HG03066 (cell line): ENCODE data around the gene PLPP1.

Source experiments
- ATAC-seq: cut with Tn5 transposase; IDR thresholded peaks from one replicate; pipeline ENCODE4 v1.9.1; 2021; ENCODE audit warnings: low read depth; ENCODE audit not compliant: unreplicated experiment

The PLPP1 gene

DNA sequence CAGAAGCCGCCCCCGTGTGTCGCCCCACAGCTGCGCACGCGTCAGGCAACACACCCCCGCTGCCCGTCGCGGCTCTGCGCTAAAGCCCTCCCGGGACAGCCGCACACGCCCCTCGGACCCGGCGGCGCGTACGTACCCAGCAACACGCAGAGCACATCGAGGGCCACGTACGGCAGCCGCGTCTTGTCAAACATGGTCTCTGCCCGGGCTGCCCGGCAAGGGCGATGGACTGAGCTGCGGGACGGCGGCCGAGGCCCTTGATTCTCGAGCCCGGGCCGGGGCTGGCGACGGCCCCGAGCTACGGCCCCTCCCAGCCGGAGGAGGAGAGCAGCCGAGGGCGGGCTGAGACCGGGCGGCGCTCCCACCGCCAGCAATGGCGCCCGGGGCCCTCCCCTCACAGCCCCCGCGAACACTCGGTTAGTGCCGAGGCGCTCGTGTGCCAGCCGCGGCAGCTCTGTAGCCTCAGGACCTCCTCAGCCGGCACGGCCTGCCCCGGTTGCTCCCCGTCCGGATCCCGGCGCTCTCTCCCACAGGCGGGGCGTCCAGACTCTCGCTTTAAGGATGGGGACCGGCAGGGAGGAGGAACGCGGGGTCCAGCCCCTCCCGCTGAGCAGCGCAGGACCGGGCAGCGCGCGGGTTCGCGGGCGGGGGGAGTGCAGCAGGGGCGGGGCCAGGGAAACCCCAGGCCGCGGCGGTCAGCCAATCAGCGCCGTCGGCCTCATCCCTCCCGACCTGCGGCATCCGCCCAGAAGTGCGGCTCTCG lies at the start of gene PLPP1:
Gene PLPP1, minus strand, starts transcription at position 529 of the 763 bp plus-strand sequence. Its CDS starts 335 bp downstream, at position 194.
- peak; percentile 73 for ATAC-seq

DNA sequence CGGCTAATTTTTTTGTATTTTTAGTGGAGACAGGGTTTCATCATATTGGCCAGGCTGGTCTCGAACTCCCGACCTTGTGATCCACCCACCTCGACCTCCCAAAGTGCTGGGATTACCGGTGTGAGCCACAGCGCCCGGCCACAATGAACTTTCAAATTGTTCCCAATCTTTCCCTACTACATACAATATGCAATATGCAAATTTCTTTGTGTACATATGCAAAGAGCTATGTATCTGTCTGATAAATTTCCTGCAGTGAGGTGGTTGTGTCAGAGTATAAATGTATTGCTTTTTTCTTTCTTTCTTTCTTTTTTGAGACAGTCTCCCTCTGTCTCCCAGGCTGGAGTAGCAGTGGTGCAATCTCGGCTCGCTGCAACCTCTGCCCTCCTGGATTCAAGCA lies 48.8 kb upstream of the PLPP1 start:
- ATAC-seq: no peak

DNA sequence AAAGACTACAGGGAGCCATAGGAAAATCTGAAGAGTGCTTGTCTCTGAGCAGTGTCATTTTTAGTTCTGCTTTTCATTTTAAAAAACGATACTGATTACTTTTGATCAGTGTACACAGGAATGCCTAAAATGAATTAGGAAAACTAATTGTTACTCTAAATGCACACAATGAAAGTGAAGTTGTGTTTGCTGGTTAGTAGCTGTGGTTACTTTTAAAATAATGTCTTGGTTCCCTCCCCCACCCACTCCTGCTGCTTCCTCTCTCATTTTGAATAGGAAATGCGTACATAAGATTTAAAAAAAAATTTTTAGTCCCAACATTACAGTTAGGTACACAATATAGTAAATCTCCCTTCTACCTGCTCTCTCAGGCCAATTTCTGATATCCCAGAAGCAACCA lies 47.5 kb upstream of the PLPP1 start:
- ATAC-seq: no peak

DNA sequence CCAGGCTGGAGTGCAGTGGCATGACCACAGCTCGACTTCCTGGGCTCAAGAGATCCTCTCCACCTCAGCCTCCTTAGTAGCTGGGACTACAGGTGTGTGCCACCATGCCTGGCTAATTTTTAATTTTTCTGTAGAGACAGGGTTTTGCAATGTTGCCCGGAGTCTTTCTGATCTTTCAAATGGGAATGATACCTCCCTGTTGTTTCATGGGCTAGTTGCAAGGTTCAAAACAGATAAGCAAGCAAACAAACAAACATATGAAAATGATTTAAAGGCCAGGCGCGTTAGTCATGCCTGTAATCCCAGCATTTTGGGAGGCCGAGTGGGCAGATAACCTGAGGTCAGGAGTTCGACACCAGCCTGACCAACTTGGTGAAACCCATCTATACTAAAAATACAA lies 45.3 kb upstream of the PLPP1 start:
- ATAC-seq: no peak

DNA sequence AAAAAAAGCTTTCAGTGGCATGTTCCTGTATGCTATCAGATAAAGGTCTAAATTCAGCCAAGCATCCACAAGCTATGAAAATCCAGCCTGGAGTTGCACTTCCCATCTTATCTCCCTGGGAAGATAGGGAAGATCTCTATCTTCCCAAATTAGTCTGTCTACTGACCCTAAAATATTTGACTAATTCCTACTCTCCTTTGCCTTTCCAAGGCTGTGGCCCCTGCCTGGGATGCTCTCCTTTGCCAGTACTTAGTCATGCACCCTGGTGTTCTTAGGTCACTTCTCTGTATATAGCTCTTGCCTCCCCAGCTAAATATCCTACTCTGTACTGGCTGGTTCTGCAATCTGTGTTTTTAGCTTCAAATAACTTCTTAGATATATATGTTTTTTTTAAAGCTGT lies 44.0 kb upstream of the PLPP1 start:
- no peak for ATAC-seq

DNA sequence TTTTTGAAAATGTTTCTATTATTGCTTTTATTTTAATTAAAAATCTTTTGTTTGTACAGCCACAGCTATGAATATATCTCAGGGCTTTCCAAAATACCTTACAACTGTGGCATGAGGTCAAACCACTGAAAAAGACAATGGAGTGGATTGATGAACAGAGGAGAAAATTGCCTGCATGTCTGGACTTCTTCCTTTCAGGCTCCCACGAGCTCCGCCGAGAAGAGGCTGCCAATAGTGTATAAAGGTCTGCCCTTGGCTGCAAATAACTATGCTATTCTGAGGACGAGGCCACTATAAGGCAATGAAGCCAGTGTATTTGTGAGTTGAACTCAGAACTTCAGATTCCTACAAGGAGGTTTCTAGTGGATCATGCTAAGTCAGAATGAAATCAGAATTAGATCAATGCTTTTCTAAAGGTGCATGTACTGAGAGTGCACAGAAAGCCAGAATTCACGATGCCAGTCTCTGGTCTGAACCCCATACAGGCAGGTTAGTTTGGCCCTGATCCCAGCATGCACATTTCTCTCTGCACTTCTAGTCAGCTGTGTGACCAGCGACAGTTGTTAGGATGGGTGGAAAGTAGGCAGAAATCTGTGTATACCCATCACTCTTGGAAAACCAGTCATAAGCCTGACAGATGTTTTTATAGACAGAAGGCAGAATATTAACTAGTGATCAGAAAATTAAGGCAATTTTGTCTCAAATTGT lies 42.7 kb upstream of the PLPP1 start:
- ATAC-seq: no peak

DNA sequence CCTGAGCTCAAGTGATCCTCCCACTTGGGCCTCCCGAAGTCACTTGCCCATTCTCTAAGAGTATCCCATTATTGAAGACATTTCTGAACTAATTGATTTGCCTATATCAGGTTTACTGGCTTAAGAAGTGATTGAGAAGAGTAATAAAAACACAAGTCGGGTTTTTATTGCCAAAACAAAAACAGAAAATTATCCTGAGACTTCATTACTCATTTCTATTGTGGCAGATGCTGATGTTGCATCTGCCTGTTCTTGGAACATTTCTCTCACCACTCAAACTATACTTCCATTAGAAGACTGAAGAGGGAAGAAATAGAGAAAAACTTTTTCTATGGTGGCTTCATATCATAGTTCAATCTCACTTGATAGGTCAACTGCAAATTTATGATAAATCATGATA lies 41.9 kb upstream of the PLPP1 start:
- no peak for ATAC-seq

DNA sequence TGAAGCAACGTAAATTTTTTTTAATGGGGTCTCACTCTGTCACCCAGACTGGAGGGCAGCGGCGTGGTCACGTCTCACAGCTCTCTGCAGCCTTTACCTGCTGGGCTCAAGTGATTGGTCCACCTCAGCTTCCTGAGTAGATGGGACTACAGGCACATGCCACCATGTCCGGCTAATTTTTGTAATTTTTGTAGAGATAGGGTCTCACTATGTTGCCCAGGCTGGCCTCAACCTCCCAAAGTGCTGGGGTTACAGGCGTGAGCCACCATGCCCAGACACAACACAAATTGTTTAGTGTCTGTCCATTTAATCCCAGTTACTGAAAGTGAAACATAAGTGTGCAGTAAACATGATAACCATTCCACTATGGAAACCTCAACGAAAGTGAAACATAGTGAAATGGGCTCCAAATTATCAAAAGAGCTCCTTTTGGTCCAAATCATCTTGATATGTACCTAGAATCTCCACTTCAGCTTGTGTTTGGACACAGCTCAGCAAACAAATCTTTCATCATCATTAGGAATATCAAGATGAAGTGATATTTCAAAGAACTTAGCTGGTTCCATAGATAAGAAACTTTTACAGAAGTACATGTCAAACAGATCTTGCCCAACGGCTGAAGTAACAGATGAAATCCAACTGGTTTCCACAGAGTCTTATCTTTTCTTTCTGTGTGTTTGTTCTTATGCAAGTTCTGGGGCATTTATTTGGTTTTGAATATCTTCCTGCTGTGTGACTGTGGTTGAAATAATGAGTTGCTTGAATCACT lies 41.2 kb upstream of the PLPP1 start:
- ATAC-seq: no peak

DNA sequence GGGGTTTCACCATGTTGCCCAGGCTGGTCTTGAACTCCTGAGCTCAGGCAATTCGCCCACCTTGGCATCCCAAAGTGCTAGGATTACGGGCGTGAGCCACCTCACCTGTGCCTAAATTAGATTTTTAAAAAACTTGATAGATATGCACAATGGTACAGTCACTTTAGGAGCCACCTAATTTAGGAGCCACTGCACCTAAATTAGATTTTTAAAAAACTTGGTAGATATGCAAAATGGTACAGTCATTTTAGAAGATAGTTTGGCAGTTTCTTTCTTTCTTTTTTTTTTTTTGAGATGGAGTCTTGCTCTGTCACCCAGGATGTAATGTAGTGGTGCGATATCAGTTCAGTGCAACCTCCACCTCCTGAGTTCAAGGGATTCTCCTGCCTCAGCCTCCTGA lies 37.8 kb upstream of the PLPP1 start:
- ATAC-seq: no peak

DNA sequence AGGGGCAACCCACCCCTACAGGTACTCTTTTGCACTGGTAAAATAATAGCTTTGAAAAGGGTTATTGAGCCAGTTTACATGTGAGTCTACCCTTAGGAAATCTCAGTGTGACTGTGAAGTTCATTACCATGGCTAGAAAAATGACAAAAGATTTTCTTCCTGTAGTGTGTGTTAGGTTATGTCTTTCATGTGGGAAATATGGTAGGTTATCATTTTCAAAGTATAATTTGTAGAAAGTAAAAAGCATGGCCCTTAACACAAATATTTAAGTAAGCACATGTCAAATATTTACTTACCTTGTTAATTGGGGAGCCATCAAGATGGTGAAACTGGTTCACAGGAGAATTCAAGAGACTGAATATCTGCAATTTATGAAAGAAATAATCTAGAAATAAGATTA lies 37.3 kb upstream of the PLPP1 start:
- ATAC-seq: no peak

DNA sequence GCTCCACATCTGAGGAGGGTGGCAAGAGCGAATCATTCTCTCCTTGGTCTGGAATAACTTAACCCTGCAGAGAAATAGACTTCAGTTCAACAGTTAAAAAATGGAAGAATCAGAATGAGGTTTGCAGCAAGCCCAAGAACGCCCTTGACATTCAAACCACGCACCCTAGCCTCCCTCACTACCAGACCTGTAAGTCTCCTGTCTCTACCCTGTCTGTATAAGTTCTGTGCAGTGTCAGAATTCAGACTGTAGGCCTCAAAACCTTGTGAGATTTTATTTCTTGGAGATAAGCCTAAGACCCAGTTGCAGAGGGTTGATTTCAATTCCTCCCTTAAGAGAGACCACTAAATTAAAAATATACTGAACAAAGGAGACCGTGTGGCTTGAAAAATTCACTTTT lies 35.8 kb upstream of the PLPP1 start:
- no peak for ATAC-seq

DNA sequence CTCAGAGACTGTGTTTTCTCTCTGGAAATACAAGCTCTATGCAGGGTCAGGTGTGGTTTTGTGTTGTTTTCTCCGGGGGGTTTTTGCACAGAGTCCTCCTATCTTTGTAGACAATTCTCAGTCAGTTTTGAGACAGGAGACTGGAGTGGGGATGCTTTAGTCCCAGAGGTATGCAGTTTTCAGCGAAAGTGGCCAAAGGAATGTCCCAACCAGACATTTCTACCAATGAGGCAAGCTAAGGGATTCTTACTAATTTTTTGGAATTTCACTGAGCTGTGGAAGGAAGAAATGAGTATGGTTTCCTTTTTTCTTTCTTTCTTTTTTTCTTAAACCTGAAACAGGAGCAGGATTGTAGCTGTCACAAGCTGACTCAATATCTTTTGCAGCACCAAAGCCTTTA lies 35.3 kb upstream of the PLPP1 start:
- no peak for ATAC-seq

DNA sequence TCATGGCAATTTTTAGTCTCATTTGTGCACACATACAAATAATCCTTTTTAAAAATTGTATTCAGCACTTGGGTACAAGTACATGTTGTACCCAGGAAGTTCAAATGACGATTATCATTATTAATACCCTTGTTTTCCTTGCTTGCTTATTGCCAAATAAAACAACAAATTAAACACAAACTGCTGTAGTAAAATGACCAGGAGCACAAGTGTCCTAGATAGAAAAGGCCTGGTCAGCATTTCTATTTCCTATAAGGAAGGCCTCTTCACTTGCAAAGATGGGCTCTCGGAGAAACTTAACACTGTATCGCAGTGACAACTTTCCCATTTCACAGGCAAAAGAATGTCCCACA lies 34.7 kb upstream of the PLPP1 start:
- ATAC-seq: no peak

DNA sequence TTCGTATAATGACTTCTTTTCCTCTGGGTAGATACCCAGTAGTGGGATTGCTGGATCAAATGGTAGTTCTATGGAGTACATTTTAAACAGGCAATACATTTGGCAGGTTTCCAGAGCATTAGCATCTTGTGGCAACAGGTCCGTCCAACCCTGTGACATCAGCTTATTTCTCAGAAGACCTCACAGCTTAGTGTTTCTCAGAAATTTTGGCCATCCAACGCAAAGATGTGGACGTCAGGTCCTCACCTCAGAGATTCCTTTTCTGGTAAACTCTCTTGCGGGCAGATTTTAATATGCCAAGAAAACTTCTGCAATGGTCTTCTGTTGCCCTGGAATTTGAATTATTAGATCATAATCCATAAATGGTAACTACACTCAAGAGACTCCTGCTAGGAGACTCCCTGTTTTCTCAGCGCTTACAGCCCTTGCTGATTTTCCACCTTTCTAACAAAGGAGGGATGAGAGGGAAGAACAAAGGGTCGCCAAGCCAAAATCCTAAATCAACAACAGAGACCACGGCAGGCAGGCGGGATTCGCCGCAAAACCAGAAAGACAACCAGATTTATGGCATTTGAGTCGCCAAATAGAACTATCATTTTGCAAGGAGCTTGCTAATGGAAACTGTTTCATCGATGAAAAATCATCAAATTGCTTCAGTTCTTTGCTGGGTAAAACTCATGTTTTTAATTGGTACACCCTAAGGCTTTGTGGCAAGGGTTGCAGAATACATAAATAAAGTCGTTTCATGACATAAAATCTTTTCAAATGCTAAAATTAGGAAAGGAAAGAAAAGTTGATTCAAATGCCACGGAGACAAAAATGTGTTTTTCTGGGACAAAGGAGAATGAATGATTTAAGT lies 34.1 kb upstream of the PLPP1 start:
- no peak for ATAC-seq

DNA sequence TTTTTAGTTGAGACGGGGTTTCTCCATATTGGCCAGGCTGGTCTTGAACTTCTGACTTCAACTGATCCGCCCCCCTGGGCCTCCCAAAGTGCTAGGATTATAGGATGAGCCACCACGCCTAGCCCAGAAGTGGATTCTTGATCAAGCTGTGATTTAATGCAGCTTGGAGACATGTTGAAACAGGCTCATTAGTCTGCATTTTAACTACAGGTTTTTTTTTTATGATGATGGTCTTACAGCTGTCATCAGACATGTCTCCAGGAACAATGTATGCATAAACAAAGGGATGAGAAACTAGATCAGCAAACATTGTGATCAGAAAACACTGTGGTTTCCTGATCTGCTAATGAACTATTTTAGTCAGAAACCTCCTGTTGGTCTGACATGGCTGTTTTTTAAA lies 30.0 kb upstream of the PLPP1 start:
- peak; percentile 70 for ATAC-seq

DNA sequence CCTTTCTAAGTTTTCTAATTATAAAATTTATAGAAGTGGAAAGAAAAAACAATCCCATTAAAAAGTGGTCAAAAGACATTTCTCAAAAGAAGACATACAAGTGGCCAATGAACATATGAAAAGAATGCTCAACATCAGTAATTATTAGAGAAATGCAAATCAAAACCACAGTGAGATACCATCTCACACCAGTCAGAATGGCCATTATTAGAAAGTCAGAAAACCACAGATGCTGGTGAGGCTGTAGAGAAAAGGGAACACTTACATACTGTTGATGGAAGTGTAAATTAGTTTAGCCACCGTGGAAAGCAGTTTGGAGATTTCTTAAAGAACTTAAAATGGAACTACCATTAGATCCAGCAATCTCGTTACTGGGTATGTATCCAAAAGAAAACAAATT lies 23.7 kb upstream of the PLPP1 start:
- no peak for ATAC-seq

DNA sequence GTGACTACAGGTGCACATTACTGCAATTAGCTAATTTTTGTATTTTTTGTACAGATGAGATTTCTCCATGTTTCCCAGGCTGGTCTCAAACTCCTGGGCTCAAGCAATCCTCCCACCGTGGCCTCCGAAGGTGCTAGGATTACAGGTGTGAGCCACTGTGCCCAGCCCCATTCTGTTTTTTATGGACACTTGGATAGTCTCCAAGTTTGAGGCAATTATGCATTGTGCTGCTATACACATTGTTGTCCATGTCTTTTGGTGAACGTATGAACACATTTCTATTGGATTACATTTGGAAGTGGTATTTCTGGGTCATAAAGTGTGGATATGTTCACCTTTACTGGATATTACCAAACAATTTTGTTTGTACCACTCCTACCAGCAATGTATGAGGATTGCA lies 22.4 kb upstream of the PLPP1 start:
- no peak for ATAC-seq

DNA sequence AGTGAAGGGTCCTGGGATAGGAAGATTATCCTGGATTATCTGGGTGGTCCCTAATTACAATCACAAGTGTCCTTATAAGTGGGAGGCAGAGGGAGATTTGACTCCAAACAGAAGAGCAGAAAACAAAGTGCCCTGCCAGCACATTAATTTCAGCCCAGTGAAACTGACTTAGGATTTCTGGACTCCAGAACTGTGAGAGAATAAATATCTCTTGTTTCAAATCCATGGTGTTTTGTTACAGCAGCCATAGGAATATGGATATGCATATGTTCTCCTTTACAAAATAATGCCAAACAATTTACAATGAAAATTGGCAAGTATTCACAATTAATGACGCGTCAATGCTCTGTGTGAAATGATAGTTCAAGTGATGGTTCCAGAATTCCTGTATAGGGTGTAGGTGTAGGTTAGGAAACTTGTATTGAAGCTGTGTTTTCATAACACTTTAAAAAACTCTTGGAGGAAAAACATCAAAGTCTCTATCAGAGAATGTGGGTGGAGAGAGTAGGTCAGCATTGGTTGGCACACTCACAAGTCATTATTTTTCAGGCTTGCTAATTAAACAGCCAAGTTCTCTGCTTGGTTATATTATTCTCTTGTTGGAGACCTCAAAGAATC lies 19.9 kb upstream of the PLPP1 start:
- ATAC-seq: no peak

DNA sequence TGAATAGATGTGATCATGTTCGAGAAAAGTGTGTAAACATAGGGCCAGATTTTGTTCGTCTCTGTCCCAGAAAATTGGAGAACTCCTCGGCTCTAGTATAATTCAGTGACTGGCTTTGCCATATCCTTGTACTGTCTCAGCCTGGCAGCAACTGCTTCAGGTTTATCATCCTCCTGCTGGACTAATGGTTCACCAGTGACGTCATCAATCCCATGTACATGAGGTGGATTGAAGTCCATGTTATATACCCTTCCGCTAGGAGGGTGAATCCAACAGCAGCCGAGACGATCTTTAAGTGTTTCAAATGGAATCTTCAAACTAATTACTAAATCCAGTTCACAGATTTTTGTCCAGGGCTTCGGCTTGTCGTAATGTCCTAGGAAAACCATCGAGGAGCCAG lies 17.1 kb upstream of the PLPP1 start:
- no peak for ATAC-seq

DNA sequence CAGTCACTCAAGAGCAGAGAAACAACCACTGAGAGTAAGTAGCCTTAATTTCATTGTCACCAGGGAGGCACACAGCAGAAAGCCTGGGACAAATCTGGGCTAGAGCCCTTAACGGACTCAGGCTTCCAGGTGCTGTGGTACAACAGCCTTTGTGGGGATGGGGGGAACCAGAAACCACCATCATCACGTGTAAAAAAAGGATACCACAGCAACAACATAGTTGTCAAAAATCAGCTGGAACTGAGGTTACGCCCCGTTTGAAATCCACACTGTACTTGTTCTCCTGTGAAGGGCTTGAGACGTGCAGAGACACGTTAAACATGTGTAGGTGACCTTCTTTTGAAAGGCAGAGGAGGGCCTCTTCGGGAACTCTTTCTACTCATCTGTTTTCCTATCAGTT lies 16.6 kb upstream of the PLPP1 start:
- no peak for ATAC-seq
